Peyer's patch (tissue), 4 donors: ENCODE data around the gene MAP6D1.

Experiments used
- CTCF ChIP-seq, 6 experiments: fragments of 450-650 bp in 4 of 6; fragments of 200-600 bp in 2 of 6; sonication (generic) in 1 of 6; IDR thresholded peaks; one replicate each; pipeline ENCODE4 v1.5.1; 2017 to 2019; ENCODE audit warnings: antibody characterized with exemption in 6 of 6, mild to moderate bottlenecking in 3 of 6, moderate library complexity in 1 of 6
- POLR2A ChIP-seq, 2 donors: fragments of 450-650 bp; IDR thresholded peaks; one replicate each; pipeline ENCODE4 v1.5.1; 2017; ENCODE audit warnings: antibody characterized with exemption in 2 of 2, mild to moderate bottlenecking in 2 of 2, moderate library complexity in 2 of 2

- TF ChIP-seq CTCF (IDR thresholded peaks at IDR 0.05) (no peak), POLR2A (IDR thresholded peaks at IDR 0.05) (no peak)
Measured at GRCh38 chr3:183837894-183838293, 12.5 kb upstream of the MAP6D1 start.
